Upper lobe of left lung (tissue), 4 donors: ENCODE measurements around the gene ASGR1.

Source experiments
- EP300 ChIP-seq, 4 donors: sonication (generic); formaldehyde crosslinking; IDR thresholded peaks; one replicate each; pipeline ENCODE4 v1.5.1; 2017; ENCODE audit warnings: antibody characterized with exemption in 4 of 4, control low read depth in 2 of 4
- TF ChIP-seq, protein P1 (sequence below), 6 experiments: fragments of 450-650 bp in 4 of 6; fragments of 200-600 bp in 2 of 6; sonication (generic) in 2 of 6; IDR thresholded peaks; one replicate each; pipeline ENCODE4 v1.5.1; 2016 to 2019; ENCODE audit warnings: antibody characterized with exemption in 6 of 6

DNA sequence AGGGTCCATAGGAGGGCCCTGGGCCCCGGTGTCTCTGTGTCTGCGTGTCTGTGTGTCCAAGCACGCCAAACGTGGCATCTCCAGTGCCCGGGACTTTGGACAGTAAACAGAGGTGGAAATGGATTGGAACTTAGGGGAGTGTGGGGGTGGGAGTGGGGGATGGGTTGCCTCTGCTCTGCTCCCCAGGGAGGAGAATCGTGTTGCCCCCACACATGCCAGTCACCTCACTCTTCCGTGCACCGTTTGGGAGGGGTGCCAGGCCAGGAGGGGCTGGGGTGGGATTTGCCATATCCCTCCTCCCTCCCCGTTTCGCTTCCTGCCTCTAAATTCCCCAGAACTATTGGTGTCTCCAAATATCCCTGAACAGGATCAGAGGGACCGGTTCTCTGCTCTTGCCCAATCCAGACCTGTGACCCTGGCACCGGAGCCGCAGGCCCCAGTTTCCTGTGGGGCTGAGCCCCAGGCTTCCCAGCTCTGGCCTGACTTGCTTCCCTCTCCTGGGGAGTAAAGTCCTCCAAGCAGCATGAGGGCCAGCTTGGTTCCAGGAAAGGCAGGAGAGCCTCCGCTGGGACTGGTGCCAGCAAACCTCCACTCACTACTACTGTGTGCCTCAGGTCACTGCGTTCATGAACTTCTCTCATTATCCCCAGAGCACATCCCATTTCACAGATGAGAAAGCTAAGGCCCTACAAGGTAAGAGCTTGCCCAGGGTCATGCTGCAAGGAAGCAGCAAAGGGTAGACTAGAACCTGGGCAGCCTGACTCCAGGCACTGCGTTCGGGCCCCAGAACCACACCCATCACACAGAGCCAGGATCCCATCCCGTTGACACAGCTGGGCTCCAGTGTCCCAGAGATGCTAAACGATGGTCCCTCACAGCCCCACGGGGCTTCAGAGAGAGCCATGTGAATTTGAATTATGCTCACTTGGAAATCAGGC is at the start of gene ASGR1:
- TF ChIP-seq, protein P1, sequence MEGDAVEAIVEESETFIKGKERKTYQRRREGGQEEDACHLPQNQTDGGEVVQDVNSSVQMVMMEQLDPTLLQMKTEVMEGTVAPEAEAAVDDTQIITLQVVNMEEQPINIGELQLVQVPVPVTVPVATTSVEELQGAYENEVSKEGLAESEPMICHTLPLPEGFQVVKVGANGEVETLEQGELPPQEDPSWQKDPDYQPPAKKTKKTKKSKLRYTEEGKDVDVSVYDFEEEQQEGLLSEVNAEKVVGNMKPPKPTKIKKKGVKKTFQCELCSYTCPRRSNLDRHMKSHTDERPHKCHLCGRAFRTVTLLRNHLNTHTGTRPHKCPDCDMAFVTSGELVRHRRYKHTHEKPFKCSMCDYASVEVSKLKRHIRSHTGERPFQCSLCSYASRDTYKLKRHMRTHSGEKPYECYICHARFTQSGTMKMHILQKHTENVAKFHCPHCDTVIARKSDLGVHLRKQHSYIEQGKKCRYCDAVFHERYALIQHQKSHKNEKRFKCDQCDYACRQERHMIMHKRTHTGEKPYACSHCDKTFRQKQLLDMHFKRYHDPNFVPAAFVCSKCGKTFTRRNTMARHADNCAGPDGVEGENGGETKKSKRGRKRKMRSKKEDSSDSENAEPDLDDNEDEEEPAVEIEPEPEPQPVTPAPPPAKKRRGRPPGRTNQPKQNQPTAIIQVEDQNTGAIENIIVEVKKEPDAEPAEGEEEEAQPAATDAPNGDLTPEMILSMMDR (IDR thresholded peaks at IDR 0.05), result no peak
- no peak for TF ChIP-seq EP300 (IDR thresholded peaks at IDR 0.05)
